ENCODE results near the gene BEX4.

DNA sequence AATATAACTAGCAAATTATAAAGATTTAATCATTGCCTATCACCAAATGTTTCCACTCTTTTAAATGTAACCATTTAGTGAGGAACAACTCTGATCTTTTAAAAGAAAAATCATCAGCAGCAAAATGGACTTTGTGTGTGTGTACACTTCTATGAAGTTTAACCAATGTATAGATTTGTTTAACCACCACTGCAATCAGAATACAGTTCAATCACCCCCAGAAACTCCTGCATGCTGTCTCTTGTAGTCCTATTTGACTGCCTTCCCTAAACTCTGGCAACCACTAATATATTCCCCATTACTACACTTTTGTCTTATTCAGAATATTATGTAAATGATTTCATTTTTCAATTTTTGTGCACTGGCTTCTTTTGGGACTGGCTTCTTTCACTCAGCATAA is 41.7 kb downstream of the BEX4 start:
- TF ChIP-seq, protein P1, sequence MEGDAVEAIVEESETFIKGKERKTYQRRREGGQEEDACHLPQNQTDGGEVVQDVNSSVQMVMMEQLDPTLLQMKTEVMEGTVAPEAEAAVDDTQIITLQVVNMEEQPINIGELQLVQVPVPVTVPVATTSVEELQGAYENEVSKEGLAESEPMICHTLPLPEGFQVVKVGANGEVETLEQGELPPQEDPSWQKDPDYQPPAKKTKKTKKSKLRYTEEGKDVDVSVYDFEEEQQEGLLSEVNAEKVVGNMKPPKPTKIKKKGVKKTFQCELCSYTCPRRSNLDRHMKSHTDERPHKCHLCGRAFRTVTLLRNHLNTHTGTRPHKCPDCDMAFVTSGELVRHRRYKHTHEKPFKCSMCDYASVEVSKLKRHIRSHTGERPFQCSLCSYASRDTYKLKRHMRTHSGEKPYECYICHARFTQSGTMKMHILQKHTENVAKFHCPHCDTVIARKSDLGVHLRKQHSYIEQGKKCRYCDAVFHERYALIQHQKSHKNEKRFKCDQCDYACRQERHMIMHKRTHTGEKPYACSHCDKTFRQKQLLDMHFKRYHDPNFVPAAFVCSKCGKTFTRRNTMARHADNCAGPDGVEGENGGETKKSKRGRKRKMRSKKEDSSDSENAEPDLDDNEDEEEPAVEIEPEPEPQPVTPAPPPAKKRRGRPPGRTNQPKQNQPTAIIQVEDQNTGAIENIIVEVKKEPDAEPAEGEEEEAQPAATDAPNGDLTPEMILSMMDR (IDR thresholded peaks at IDR 0.05) = no peak
- TF ChIP-seq POLR2A (IDR thresholded peaks at IDR 0.05) = no peak

Measured in thyroid gland (tissue), 4 donors.